Adipocyte (in vitro differentiated cells): ENCODE data around the gene CIB4.

Experiments used
- DNase-seq: peaks from one replicate; pipeline ENCODE4 v3.0.0-alpha.2; 2015; ENCODE audit warnings: low read depth
- H3K27me3 ChIP-seq: replicated peaks from 2 replicates; pipeline ENCODE4 v1.7.0; 2013; ENCODE audit warnings: mild to moderate bottlenecking, low read length, moderate library complexity; ENCODE audit not compliant: control insufficient read depth, insufficient read depth
- H3K36me3 ChIP-seq: 2 replicates; pipeline ENCODE4 v1.7.0; 2013; ENCODE audit warnings: low read length, mild to moderate bottlenecking, moderate library complexity; ENCODE audit not compliant: control insufficient read depth, insufficient read depth, severe bottlenecking
- H3K4me1 ChIP-seq: 2 replicates; pipeline ENCODE4 v1.7.0; 2013; ENCODE audit warnings: mild to moderate bottlenecking, low read length, moderate library complexity; ENCODE audit not compliant: control insufficient read depth, insufficient read depth
- H3K4me3 ChIP-seq: 2 replicates; pipeline ENCODE4 v1.7.0; 2013; ENCODE audit warnings: mild to moderate bottlenecking, low read length, moderate library complexity
- H3K9ac ChIP-seq: 2 replicates; pipeline ENCODE4 v1.7.0; 2013; ENCODE audit warnings: mild to moderate bottlenecking, low read length, moderate library complexity
- H3K9me3 ChIP-seq: 2 replicates; pipeline ENCODE4 v1.7.0; 2013; ENCODE audit warnings: mild to moderate bottlenecking, low read length, moderate library complexity; ENCODE audit not compliant: control insufficient read depth

The CIB4 gene

GRCh38 chr2:26674771-26675170 lies 33.6 kb upstream of the CIB4 start:
- DNase-seq = no peak
- no peaks in the 10 kb centered on the region for H3K36me3 ChIP-seq

GRCh38 chr2:26674002-26674751 lies 33.0 kb upstream of the CIB4 start:
- no peak overlapping the region for H3K9ac ChIP-seq
- no peaks in the 10 kb centered on the region for H3K9me3 ChIP-seq
- no peaks in the 10 kb centered on the region for H3K36me3 ChIP-seq
- no peak overlapping the region for H3K4me3 ChIP-seq
- H3K27me3 ChIP-seq = peaks cover 20% of the 10 kb centered on the region
- peaks cover 14% of the 10 kb centered on the region for H3K4me1 ChIP-seq
- DNase-seq = no peak

More at GRCh38 chr2:26674771-26675170, 33.6 kb upstream of the CIB4 start:
- no peak overlapping the region for H3K4me3 ChIP-seq
- no peaks in the 10 kb centered on the region for H3K9me3 ChIP-seq
- peaks cover 20% of the 10 kb centered on the region for H3K27me3 ChIP-seq
- H3K4me1 ChIP-seq = peaks cover 14% of the 10 kb centered on the region
- H3K9ac ChIP-seq = no peak overlapping the region

- H3K27me3 ChIP-seq = peaks cover 20% of the 10 kb centered on the region
Observed at GRCh38 chr2:26672818-26673393, 31.7 kb upstream of the CIB4 start.

GRCh38 chr2:26672112-26672817 lies 31.1 kb upstream of the CIB4 start:
- Histone ChIP-seq H3K4me1 (no peaks in the 10 kb centered on the region), H3K9ac (no peak overlapping the region), H3K27me3 (peaks cover 20% of the 10 kb centered on the region), H3K4me3 (no peak overlapping the region), H3K36me3 (no peaks in the 10 kb centered on the region), H3K9me3 (no peaks in the 10 kb centered on the region)
- no peak for DNase-seq

More at GRCh38 chr2:26672818-26673393, 31.7 kb upstream of the CIB4 start:
- no peaks in the 10 kb centered on the region for H3K36me3 ChIP-seq
- H3K4me3 ChIP-seq = no peak overlapping the region
- H3K4me1 ChIP-seq = peaks cover 6% of the 10 kb centered on the region
- no peak for DNase-seq
- H3K9ac ChIP-seq = no peak overlapping the region
- no peaks in the 10 kb centered on the region for H3K9me3 ChIP-seq

GRCh38 chr2:26671691-26672090 lies 30.5 kb upstream of the CIB4 start:
- no peak for DNase-seq
- Histone ChIP-seq H3K36me3 (no peaks in the 10 kb centered on the region), H3K4me1 (no peaks in the 10 kb centered on the region), H3K27me3 (peaks cover 20% of the 10 kb centered on the region), H3K4me3 (no peak overlapping the region), H3K9me3 (no peaks in the 10 kb centered on the region), H3K9ac (no peak overlapping the region)

GRCh38 chr2:26670931-26671460 lies 29.8 kb upstream of the CIB4 start:
- H3K9me3 ChIP-seq = no peaks in the 10 kb centered on the region
- H3K4me3 ChIP-seq = no peak overlapping the region
- no peaks in the 10 kb centered on the region for H3K36me3 ChIP-seq
- H3K9ac ChIP-seq = no peak overlapping the region
- peaks cover 20% of the 10 kb centered on the region for H3K27me3 ChIP-seq
- DNase-seq = no peak
- no peaks in the 10 kb centered on the region for H3K4me1 ChIP-seq

- Histone ChIP-seq H3K27me3 (peaks cover 20% of the 10 kb centered on the region), H3K4me3 (no peak overlapping the region), H3K36me3 (no peaks in the 10 kb centered on the region), H3K9me3 (peaks cover 4% of the 10 kb centered on the region), H3K9ac (no peak overlapping the region), H3K4me1 (no peaks in the 10 kb centered on the region)
- DNase-seq = peak; percentile 47
Observed at GRCh38 chr2:26670171-26670570, 29.0 kb upstream of the CIB4 start.

- Histone ChIP-seq H3K4me3 (no peak overlapping the region), H3K9ac (no peak overlapping the region), H3K4me1 (no peaks in the 10 kb centered on the region), H3K36me3 (no peaks in the 10 kb centered on the region), H3K27me3 (peaks cover 10% of the 10 kb centered on the region), H3K9me3 (peaks cover 4% of the 10 kb centered on the region)
- no peak for DNase-seq
Observed at GRCh38 chr2:26668856-26669750, 27.9 kb upstream of the CIB4 start.

GRCh38 chr2:26668041-26668440 lies 26.9 kb upstream of the CIB4 start:
- no peak for DNase-seq
- H3K9ac ChIP-seq = no peak overlapping the region
- H3K27me3 ChIP-seq = peaks cover 10% of the 10 kb centered on the region
- H3K4me1 ChIP-seq = no peaks in the 10 kb centered on the region
- no peaks in the 10 kb centered on the region for H3K36me3 ChIP-seq
- H3K4me3 ChIP-seq = no peak overlapping the region
- peaks cover 7% of the 10 kb centered on the region for H3K9me3 ChIP-seq

GRCh38 chr2:26666671-26667070 lies 25.5 kb upstream of the CIB4 start:
- DNase-seq = no peak
- H3K9ac ChIP-seq = no peak overlapping the region
- H3K36me3 ChIP-seq = no peaks in the 10 kb centered on the region
- no peaks in the 10 kb centered on the region for H3K27me3 ChIP-seq
- H3K9me3 ChIP-seq = peaks cover 9% of the 10 kb centered on the region
- no peak overlapping the region for H3K4me3 ChIP-seq
- H3K4me1 ChIP-seq = no peaks in the 10 kb centered on the region
